Nephron progenitor cell (in vitro differentiated cells): ENCODE results near the gene OR4D5.

Source experiments
- DNase-seq: peaks from one replicate; pipeline ENCODE4 v3.0.0; 2021
- H3K27ac Mint-ChIP-seq: 2 replicates; pipeline ENCODE4 v1.8.0; 2021; ENCODE audit warnings: mild to moderate bottlenecking, moderate library complexity, mixed read lengths
- H3K27me3 Mint-ChIP-seq: 2 replicates; pipeline ENCODE4 v1.8.0; 2021; ENCODE audit warnings: mild to moderate bottlenecking, low read depth, mixed read lengths; ENCODE audit not compliant: poor library complexity
- H3K36me3 Mint-ChIP-seq: 2 replicates; pipeline ENCODE4 v1.8.0; 2021; ENCODE audit warnings: low read depth, mixed read lengths
- H3K4me1 Mint-ChIP-seq: 2 replicates; pipeline ENCODE4 v1.8.0; 2021; ENCODE audit warnings: mixed read lengths
- H3K4me3 Mint-ChIP-seq: 2 replicates; pipeline ENCODE4 v1.8.0; 2021; ENCODE audit warnings: mild to moderate bottlenecking, moderate library complexity, mixed read lengths
- H3K9me3 Mint-ChIP-seq: 2 replicates; pipeline ENCODE4 v1.8.0; 2021; ENCODE audit warnings: mild to moderate bottlenecking, moderate library complexity, mixed read lengths
- TF ChIP-seq, protein P1 (sequence below): fragments of 200-600 bp; sonication (generic); IDR thresholded peaks from 2 replicates; pipeline ENCODE4 v1.5.0; 2021; ENCODE audit warnings: antibody characterized with exemption

The OR4D5 gene

DNA sequence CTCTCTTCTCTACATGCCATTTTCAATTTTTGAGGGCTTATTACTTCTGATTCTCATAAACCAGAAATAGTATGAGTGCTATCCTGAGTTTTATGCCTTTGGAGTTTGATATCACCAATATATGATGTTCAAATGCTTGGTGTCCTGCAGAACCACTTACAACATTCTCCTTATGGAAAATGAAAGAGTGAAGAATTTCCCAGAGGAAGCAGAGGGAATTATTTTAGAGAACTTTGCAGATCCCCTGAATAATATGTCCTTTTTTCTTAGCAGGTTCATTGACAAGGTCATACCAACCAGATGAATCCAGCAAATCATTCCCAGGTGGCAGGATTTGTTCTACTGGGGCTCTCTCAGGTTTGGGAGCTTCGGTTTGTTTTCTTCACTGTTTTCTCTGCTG, at the start of gene OR4D5:
OR4D5 (plus strand) TSS at position 301 of the 400 bp plus-strand sequence; CDS start at position 301, 0 bp downstream.
- TF ChIP-seq, protein P1, sequence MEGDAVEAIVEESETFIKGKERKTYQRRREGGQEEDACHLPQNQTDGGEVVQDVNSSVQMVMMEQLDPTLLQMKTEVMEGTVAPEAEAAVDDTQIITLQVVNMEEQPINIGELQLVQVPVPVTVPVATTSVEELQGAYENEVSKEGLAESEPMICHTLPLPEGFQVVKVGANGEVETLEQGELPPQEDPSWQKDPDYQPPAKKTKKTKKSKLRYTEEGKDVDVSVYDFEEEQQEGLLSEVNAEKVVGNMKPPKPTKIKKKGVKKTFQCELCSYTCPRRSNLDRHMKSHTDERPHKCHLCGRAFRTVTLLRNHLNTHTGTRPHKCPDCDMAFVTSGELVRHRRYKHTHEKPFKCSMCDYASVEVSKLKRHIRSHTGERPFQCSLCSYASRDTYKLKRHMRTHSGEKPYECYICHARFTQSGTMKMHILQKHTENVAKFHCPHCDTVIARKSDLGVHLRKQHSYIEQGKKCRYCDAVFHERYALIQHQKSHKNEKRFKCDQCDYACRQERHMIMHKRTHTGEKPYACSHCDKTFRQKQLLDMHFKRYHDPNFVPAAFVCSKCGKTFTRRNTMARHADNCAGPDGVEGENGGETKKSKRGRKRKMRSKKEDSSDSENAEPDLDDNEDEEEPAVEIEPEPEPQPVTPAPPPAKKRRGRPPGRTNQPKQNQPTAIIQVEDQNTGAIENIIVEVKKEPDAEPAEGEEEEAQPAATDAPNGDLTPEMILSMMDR: no peak
- no peaks in the 10 kb centered on the region for H3K36me3 Mint-ChIP-seq
- H3K27me3 Mint-ChIP-seq: peaks cover 8% of the 10 kb centered on the region
- no peaks in the 10 kb centered on the region for H3K4me1 Mint-ChIP-seq
- no peak within 1 kb of the TSS for H3K27ac Mint-ChIP-seq
- no peak for DNase-seq
- H3K9me3 Mint-ChIP-seq: no peaks in the 10 kb centered on the region
- no peak within 1 kb of the TSS for H3K4me3 Mint-ChIP-seq

- Mint-ChIP-seq H3K27me3 (peaks cover 3% of the 10 kb centered on the region), H3K27ac (no peak overlapping the region), H3K36me3 (no peaks in the 10 kb centered on the region), H3K4me3 (no peak overlapping the region), H3K9me3 (no peaks in the 10 kb centered on the region), H3K4me1 (no peaks in the 10 kb centered on the region)
- DNase-seq: no peak
- TF ChIP-seq, protein P1: no peak
Measured at GRCh38 chr11:123892031-123892430, 47.4 kb upstream of the OR4D5 start.

DNA sequence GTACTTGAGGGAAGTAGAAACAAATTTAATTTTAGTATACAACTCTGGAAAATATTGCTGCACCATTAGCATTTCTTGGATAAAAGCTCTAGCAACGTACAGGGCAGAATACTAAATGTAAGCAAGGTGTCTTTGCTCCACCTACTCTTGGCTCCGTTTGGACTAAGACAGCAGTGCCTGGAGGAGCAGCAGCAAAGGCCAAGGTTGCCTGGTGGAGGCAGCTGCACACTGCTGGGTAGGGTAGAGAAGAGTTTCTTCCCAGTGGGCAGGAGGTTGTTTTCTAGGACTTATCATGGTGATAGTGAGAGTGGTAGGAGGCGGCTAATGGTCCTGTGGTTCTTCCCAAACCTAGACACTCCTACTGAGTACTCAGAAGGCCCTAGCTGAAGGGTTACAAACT, 39.6 kb upstream of the OR4D5 start:
- no peak for DNase-seq
- Mint-ChIP-seq H3K36me3 (no peaks in the 10 kb centered on the region), H3K4me3 (no peak overlapping the region), H3K9me3 (no peaks in the 10 kb centered on the region), H3K4me1 (no peaks in the 10 kb centered on the region), H3K27ac (no peak overlapping the region), H3K27me3 (peaks cover 3% of the 10 kb centered on the region)
- TF ChIP-seq, protein P1: no peak

GRCh38 chr11:123901867-123902266, 37.5 kb upstream of the OR4D5 start, which contains the start of gene OR8D4:
Gene OR8D4, plus strand, starts transcription at chr11:123902167. Its CDS starts 4,265 bp downstream, at chr11:123906432.
- Mint-ChIP-seq H3K27me3 (no peaks in the 10 kb centered on the region), H3K36me3 (no peaks in the 10 kb centered on the region), H3K4me3 (no peak within 1 kb of the TSS), H3K4me1 (no peaks in the 10 kb centered on the region), H3K27ac (no peak within 1 kb of the TSS), H3K9me3 (no peaks in the 10 kb centered on the region)
- TF ChIP-seq, protein P1: no peak
- no peak for DNase-seq

- Mint-ChIP-seq H3K27ac (no peak overlapping the region), H3K4me1 (no peaks in the 10 kb centered on the region), H3K27me3 (peaks cover 4% of the 10 kb centered on the region), H3K36me3 (no peaks in the 10 kb centered on the region), H3K4me3 (no peak overlapping the region), H3K9me3 (no peaks in the 10 kb centered on the region)
- TF ChIP-seq, protein P1: no peak
- DNase-seq: no peak
Measured at GRCh38 chr11:123903932-123904331, 35.5 kb upstream of the OR4D5 start.

DNA sequence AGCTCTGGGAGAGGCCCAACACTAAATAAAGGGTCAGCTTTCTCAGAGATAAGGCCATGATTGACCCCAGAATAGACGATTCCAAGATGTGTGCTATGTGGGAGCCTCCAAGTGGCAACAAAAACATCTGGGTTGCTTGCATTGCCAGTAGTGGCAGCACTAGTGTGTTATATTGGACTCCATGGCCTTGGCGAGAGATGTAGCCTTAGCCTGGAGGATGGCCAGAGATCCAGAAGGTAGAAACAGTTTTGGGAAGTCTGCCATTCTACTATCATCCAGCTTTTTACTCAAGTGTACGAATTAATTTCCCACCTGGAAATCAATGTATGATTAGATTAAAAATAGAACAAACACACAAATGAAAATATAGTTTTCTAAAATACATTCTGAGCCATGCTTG, 34.5 kb upstream of the OR4D5 start:
- Mint-ChIP-seq H3K9me3 (no peaks in the 10 kb centered on the region), H3K4me3 (no peak overlapping the region), H3K27ac (no peak overlapping the region), H3K36me3 (no peaks in the 10 kb centered on the region), H3K4me1 (no peaks in the 10 kb centered on the region), H3K27me3 (peaks cover 4% of the 10 kb centered on the region)
- no peak for DNase-seq
- TF ChIP-seq, protein P1: no peak
